ENCODE data around the gene HSDL1.

HSDL1 gene

GRCh38 chr16:84181144-84181915 lies 36.4 kb upstream of the HSDL1 start:
- Mint-ChIP-seq H3K4me1 (peaks cover 14% of the 10 kb centered on the region), H3K4me3 (no peak overlapping the region), H3K9me3 (no peaks in the 10 kb centered on the region), H3K27ac (ENCODE audit: low read depth) (no peak overlapping the region), H3K36me3 (ENCODE audit: insufficient read depth) (peaks cover 13% of the 10 kb centered on the region), H3K27me3 (no peaks in the 10 kb centered on the region)
- no peak for ATAC-seq (replicated peaks; ENCODE audit: extremely low read depth, poor library complexity, severe bottlenecking)
- no peak for DNase-seq (ENCODE audit: low spot score in 2 of 2)

GRCh38 chr16:84180519-84181140 lies 35.7 kb upstream of the HSDL1 start:
- no peak for DNase-seq (ENCODE audit: low spot score in 2 of 2)
- ATAC-seq (replicated peaks; ENCODE audit: extremely low read depth, poor library complexity, severe bottlenecking), result no peak
- H3K4me3 Mint-ChIP-seq, result no peak overlapping the region

DNA sequence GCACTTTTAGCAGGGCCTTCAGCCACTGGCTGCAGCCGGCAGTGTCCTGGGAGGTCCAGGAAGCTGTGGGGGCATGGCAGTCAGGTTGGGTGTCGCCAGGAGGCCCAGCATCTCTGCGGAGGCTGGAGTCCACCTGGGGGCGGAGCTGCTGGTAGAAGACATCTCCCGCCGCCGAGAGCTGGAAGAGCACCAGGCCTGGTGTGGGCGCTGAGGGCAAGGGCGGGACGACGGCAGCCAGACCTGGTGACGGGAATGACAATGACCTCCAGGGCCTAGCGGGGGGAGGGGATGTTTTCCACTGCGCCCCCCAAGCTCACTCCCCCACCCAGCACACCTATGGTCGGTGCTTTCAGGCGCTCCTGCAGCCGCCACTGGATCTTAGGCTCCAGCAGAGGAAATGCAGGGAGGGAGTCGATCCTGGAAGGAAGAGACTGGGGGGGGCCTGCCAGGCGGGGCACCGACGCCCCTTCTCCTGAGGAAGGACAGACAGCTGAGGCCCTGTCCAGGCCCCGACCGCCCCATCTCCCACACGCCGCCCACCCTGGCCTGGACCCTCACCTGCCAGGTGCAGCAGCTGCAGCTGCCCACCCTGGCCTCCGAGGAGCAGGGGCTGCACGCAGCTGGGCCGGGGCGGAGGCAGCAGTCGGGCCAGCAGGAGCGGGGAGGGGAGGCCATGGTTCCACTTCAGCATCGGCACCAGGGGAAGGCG lies 34.8 kb upstream of the HSDL1 start:
- no peak overlapping the region for H3K27ac Mint-ChIP-seq (ENCODE audit: low read depth)
- ATAC-seq (replicated peaks; ENCODE audit: extremely low read depth, poor library complexity, severe bottlenecking) (no peak), DNase-seq (ENCODE audit: low spot score in 2 of 2) (no peak)
- H3K36me3 Mint-ChIP-seq (ENCODE audit: insufficient read depth), result peaks cover 12% of the 10 kb centered on the region
- H3K27me3 Mint-ChIP-seq, result no peaks in the 10 kb centered on the region
- H3K4me1 Mint-ChIP-seq, result peaks cover 14% of the 10 kb centered on the region
- no peaks in the 10 kb centered on the region for H3K9me3 Mint-ChIP-seq
- H3K4me3 Mint-ChIP-seq, result no peak overlapping the region

More at GRCh38 chr16:84180519-84181140, 35.7 kb upstream of the HSDL1 start:
- Mint-ChIP-seq H3K4me1 (peaks cover 14% of the 10 kb centered on the region), H3K27me3 (no peaks in the 10 kb centered on the region), H3K36me3 (ENCODE audit: insufficient read depth) (peaks cover 13% of the 10 kb centered on the region), H3K27ac (ENCODE audit: low read depth) (no peak overlapping the region), H3K9me3 (no peaks in the 10 kb centered on the region)

DNA sequence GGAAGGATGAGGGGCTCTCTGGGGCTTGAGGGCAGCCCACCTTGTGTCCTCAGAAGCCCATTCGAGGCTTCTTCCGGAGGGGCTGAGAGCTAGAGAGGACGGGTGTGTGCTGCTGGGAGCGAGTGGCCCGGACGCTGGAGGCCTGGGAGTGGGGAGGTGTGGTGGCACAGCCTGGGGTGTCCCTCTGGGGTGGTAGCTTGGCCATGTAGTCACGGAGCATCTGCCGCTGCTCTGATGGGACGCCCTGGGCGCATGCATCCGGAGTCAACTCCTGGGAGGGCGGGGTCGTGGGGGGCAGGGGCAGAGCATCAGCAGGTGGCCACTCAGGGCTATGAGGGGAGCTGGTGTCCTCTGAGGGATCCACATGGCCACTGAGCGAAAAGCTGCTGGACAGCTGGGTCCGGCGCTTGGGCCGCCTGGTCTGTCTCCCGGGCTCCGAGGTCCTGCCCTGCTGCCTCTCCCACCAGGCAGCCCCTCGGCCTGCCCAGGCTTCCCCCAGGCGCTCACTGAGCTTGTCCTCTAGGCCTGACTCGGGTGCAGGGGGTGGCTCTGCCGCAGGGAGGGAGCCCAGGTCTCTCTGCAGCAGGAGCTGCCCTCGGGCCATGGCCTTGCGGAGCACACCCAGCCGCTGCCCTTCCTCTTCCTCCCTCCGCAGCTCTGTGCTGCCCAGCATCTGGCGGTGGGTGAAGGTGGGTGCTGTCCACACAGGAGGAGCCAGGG lies 34.1 kb upstream of the HSDL1 start:
- DNase-seq (ENCODE audit: low spot score in 2 of 2) (no peak), ATAC-seq (replicated peaks; ENCODE audit: extremely low read depth, poor library complexity, severe bottlenecking) (no peak)
- H3K4me3 Mint-ChIP-seq, result no peak overlapping the region
- no peaks in the 10 kb centered on the region for H3K9me3 Mint-ChIP-seq
- no peaks in the 10 kb centered on the region for H3K27me3 Mint-ChIP-seq
- H3K36me3 Mint-ChIP-seq (ENCODE audit: insufficient read depth), result peaks cover 10% of the 10 kb centered on the region
- H3K4me1 Mint-ChIP-seq, result peaks cover 8% of the 10 kb centered on the region
- H3K27ac Mint-ChIP-seq (ENCODE audit: low read depth), result no peak overlapping the region

- peaks cover 7% of the 10 kb centered on the region for H3K4me1 Mint-ChIP-seq
- ATAC-seq (replicated peaks; ENCODE audit: extremely low read depth, poor library complexity, severe bottlenecking) (no peak), DNase-seq (ENCODE audit: low spot score in 2 of 2) (no peak)
- no peak overlapping the region for H3K4me3 Mint-ChIP-seq
- H3K27ac Mint-ChIP-seq (ENCODE audit: low read depth), result no peak overlapping the region
- H3K9me3 Mint-ChIP-seq, result no peaks in the 10 kb centered on the region
- no peaks in the 10 kb centered on the region for H3K27me3 Mint-ChIP-seq
- peaks cover 8% of the 10 kb centered on the region for H3K36me3 Mint-ChIP-seq (ENCODE audit: insufficient read depth)
Measured at GRCh38 chr16:84178146-84178765, 33.3 kb upstream of the HSDL1 start.

DNA sequence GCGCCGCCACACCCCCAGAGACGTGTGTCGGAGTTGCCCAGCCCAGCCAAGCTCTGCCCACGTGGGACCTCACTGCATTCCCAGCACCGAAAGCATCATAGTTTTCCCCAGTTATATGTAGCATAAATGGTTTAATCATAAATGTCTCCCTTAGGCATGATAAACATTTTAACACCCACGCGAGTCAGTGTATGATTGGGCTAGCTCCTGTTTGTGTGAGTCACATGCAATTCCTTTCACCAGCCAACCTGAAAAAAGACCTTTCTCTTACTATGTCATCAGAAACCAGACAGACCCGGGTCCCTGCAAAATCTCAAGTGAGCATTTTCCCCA lies 32.7 kb upstream of the HSDL1 start:
- Mint-ChIP-seq H3K36me3 (ENCODE audit: insufficient read depth) (peaks cover 8% of the 10 kb centered on the region), H3K4me3 (no peak overlapping the region), H3K4me1 (peaks cover 7% of the 10 kb centered on the region)

DNA sequence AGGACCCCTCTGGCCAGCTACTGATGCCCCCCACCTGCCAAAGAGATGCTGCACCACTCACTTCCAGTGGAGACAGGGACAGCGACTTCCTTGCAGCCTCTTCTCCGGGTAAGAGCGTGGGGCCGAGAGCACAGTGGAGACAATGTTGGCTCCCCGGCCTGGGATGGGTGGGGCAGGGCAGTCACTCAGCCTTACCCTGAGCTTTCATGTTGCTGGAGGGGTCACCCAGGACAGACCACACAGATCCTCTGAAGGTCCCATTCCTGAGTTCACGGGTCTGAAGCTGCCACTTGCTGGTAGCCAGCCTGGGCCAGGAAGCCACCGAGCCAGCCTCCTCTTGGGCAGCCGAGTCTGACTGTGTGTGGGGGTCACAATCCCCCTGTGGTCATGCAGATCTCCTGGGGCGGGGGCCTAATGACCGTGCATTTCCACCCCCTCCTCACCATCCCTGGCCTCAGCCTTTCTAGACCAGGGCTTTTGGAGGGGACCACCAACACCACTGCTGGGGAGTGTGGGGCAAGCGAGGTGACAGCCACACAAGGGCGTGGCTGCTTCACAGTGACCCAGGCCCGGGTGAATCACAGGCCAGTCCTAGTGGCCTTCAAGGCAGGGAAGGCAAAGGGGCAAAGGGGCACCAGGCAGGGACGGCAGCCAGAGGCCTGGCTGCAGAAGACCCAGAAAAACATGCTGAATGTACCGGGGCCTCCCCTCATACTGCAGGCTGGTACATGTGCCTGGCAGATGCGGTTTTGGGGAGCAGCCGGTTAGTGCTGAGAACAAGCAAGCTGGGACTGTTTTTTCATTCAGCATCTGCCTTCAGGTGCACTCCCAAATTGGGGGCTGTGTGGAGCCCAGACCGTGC lies 31.4 kb upstream of the HSDL1 start:
- Mint-ChIP-seq H3K27me3 (no peaks in the 10 kb centered on the region), H3K36me3 (ENCODE audit: insufficient read depth) (peaks cover 8% of the 10 kb centered on the region), H3K4me1 (peaks cover 7% of the 10 kb centered on the region), H3K4me3 (no peak overlapping the region), H3K9me3 (no peaks in the 10 kb centered on the region), H3K27ac (ENCODE audit: low read depth) (no peak overlapping the region)
- DNase-seq (ENCODE audit: low spot score in 2 of 2) (no peak), ATAC-seq (replicated peaks; ENCODE audit: extremely low read depth, poor library complexity, severe bottlenecking) (no peak)

More for the DNA sequence above, 32.7 kb upstream of the HSDL1 start:
- no peak overlapping the region for H3K27ac Mint-ChIP-seq (ENCODE audit: low read depth)
- DNase-seq (ENCODE audit: low spot score in 2 of 2), result no peak
- H3K27me3 Mint-ChIP-seq, result no peaks in the 10 kb centered on the region
- H3K9me3 Mint-ChIP-seq, result no peaks in the 10 kb centered on the region
- no peak for ATAC-seq (replicated peaks; ENCODE audit: extremely low read depth, poor library complexity, severe bottlenecking)

DNA sequence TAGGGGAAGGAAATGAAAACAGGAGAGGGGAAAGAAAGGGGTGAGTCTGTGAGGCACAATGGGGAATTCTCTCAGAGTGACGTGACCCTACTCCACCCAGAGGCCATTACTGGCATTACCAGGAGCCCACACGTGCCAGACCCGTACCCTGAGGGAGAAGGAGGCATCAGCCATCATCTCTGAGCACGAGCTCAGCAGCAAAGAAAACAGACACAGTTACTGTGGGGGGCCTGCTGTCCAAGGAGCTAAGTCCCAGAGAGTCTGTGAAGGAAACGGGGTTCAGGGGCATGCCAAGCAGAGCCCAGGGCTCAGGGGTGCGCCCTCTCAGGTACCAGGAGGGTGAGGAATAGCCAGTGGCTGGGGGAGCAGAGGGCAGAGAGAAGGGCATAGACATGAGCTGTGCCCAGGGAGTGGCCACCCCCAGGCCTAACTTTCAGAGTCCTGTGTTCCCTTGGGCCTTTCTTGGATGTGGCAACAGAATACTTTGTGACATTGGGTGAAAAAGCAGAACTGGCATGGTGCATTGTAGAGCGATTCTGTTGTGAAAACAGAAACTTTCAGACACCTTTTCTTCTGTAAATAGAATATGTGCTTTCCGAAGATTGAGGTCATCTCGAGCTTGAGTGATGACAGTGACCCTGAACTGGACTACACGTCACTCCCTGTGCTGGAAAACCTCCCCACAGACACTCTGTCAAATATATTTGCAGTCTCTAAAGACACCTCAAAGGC lies 30.5 kb upstream of the HSDL1 start:
- peak; percentile 30 to 42 for DNase-seq (ENCODE audit: low spot score in 2 of 2)
- peaks cover 7% of the 10 kb centered on the region for H3K4me1 Mint-ChIP-seq

GRCh38 chr16:84174396-84174795 lies 29.4 kb upstream of the HSDL1 start:
- no peak overlapping the region for H3K27ac Mint-ChIP-seq (ENCODE audit: low read depth)
- H3K27me3 Mint-ChIP-seq, result peaks cover 11% of the 10 kb centered on the region
- DNase-seq (ENCODE audit: low spot score in 2 of 2), result no peak
- no peak overlapping the region for H3K4me3 Mint-ChIP-seq
- H3K36me3 Mint-ChIP-seq (ENCODE audit: insufficient read depth), result peaks cover 3% of the 10 kb centered on the region
- H3K4me1 Mint-ChIP-seq, result peaks cover 7% of the 10 kb centered on the region
- no peak for ATAC-seq (replicated peaks; ENCODE audit: extremely low read depth, poor library complexity, severe bottlenecking)
- no peaks in the 10 kb centered on the region for H3K9me3 Mint-ChIP-seq

More for the DNA sequence above, 30.5 kb upstream of the HSDL1 start:
- H3K36me3 Mint-ChIP-seq (ENCODE audit: insufficient read depth), result peaks cover 8% of the 10 kb centered on the region
- no peaks in the 10 kb centered on the region for H3K9me3 Mint-ChIP-seq
- ATAC-seq (replicated peaks; ENCODE audit: extremely low read depth, poor library complexity, severe bottlenecking), result peak; percentile 79
- no peak overlapping the region for H3K4me3 Mint-ChIP-seq
- H3K27me3 Mint-ChIP-seq, result no peaks in the 10 kb centered on the region
- no peak overlapping the region for H3K27ac Mint-ChIP-seq (ENCODE audit: low read depth)

- H3K36me3 Mint-ChIP-seq (ENCODE audit: insufficient read depth), result no peaks in the 10 kb centered on the region
- no peak overlapping the region for H3K4me3 Mint-ChIP-seq
- no peaks in the 10 kb centered on the region for H3K4me1 Mint-ChIP-seq
- no peak overlapping the region for H3K27ac Mint-ChIP-seq (ENCODE audit: low read depth)
- no peaks in the 10 kb centered on the region for H3K9me3 Mint-ChIP-seq
- peaks cover 35% of the 10 kb centered on the region for H3K27me3 Mint-ChIP-seq
- DNase-seq (ENCODE audit: low spot score in 2 of 2), result no peak
- no peak for ATAC-seq (replicated peaks; ENCODE audit: extremely low read depth, poor library complexity, severe bottlenecking)
Measured at GRCh38 chr16:84169765-84170310, 24.9 kb upstream of the HSDL1 start.
